Ovary (tissue), 9 donors: ENCODE results near the gene KIAA0825. TPM values are rescaled to one million over a fixed set of nuclear protein-coding genes. Genes with fewer than 3 reads are reported as not detected.

ENCODE experiments used
- DNase-seq, 5 donors: peaks; one replicate each; pipeline ENCODE4 v3.0.0-alpha.2; 2019 to 2020
- H3K27ac ChIP-seq, 2 donors: fragments of 200-600 bp; one replicate each; pipeline versions ENCODE4 v1.5.1 to v1.8.0; 2019 to 2022
- H3K27me3 ChIP-seq: fragments of 200-600 bp; one replicate; pipeline ENCODE4 v1.8.0; 2022
- H3K36me3 ChIP-seq: fragments of 200-600 bp; sonication (generic); one replicate; pipeline ENCODE4 v1.5.1; 2019
- H3K4me1 ChIP-seq: one replicate; pipeline ENCODE4 v1.8.1; 2013; ENCODE audit warnings: mild to moderate bottlenecking, moderate library complexity; ENCODE audit not compliant: insufficient read depth
- H3K4me3 ChIP-seq: fragments of 200-600 bp; sonication (generic); one replicate; pipeline ENCODE4 v1.5.1; 2017
- H3K9me3 ChIP-seq, 2 donors: fragments of 200-600 bp in 1 of 2; sonication (generic) in 1 of 2; one replicate each; pipeline versions ENCODE4 v1.5.1 to v1.8.1; 2013 to 2019; ENCODE audit warnings: mild to moderate bottlenecking in 1 of 2, moderate library complexity in 1 of 2
- CTCF ChIP-seq, 3 donors: fragments of 450-650 bp in 2 of 3; fragments of 200-600 bp in 1 of 3; IDR thresholded peaks; one replicate each; pipeline versions ENCODE4 v1.5.1 to v1.8.0; 2016 to 2022; ENCODE audit warnings: antibody characterized with exemption in 3 of 3, mild to moderate bottlenecking in 1 of 3
- EP300 ChIP-seq: sonication (generic); formaldehyde crosslinking; IDR thresholded peaks from one replicate; pipeline ENCODE4 v1.6.1; 2017; ENCODE audit warnings: antibody characterized with exemption
- POLR2A ChIP-seq: fragments of 450-650 bp; IDR thresholded peaks from one replicate; pipeline ENCODE4 v1.6.1; 2017; ENCODE audit warnings: antibody characterized with exemption, mild to moderate bottlenecking, moderate library complexity
- WGBS, 3 donors: extraction: QIAGEN DNeasy Blood & Tissue Kit in 1 of 3; methylation state at CpG; one replicate each; pipeline versions ENCODE4 v1.1.5 to v1.1.7; 2013 to 2017; 5-methylcytosine and 5-hydroxymethylcytosine counted together
- intact Hi-C, 4 donors: fragments of 100-400 bp; cut with DNase I; formaldehyde crosslinking; loops; one replicate each; pipeline versions ENCODE4 v1.11.0 to v1.15.1; 2022 to 2023
- polyA plus RNA-seq, 2 donors: library from polyadenylated mRNA; stranded (reverse); fragments of 200-250 nt in 1 of 2; fragments of 350-450 nt in 1 of 2; fragmentation: Illumina TruSeq in 1 of 2; extraction: RNeasy Lipid Tissue Mini Kit (QIAGEN cat#74804) in 1 of 2; gene quantifications; one replicate each; pipeline ENCODE4 v1.2.3, GENCODE V29; 2013 to 2014
- total RNA-seq, 7 donors: library from RNA; depleted of rRNA in 2 of 7; stranded (reverse); fragments of >200 nt in 2 of 7; fragmentation: NEBNext Ultra II Directional in 3 of 7; extraction: Animal tissue kit (Norgen Biotek cat#: 25700) in 3 of 7; gene quantifications; one replicate each; pipeline versions ENCODE4 v1.1.0 to v1.2.4, GENCODE V29; 2016 to 2023
- donor health status: DM: no; HTN: no; CAD: no; lungs with moderate emphysema.
- donor health status: DM: no; HTN: no; CAD: no.
- donor health status: Bipolar disorder and iron deficiency.
- donor health status: DM: yes; HTN: yes; CAD: no.
- donor health status: DM: no; HTN: no; CAD: no.
- donor health status: DM: yes; HTN: yes; CAD: no.

The KIAA0825 gene
- total and polyA plus RNA-seq, 9 donors, result 0.70 to 12.4 (median 3.9) TPM

DNA sequence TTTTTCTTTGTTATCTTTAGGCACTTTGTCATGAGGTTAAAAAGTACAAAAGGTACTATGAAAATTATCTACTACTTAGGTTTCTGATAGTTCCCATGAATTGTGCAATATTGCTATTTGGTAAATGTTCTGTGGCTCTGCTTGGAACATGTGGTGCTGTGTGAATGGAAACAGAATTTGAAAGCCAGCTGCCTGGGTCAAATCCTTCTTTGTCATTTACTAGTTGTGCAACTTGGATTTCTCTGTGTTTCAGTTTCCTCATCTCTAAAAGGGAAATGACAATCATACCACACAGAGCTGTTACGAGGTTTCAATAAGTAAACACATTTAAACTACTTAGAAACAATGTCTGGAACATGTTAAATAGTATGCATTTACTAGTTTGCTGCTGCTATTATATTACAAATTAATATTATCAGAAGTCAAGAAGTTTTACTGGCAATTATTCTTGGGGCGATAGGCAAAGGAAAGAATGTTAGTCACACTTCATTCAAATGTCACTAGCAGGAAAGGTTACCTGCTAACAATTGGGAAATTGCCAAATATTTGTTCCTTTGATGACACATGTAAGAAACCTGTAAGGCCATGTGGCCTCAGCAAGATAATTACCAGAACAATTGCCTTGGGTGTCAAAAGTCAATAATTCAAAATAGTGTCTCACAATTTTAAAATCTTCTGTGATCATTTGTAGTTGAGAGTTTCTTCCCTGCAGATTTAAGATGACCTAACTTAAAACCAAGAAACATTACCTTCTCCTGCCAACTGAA, 184.8 kb downstream of the KIAA0825 start:
- intact Hi-C loops, result loop anchor here in 1 of 4 donors (5.0 kb wide), 1 partner anchor 464 kb away; no protein-coding TSS in a partner anchor
- DNase-seq, result no peak
- no peaks in the 10 kb centered on the region for H3K4me1 ChIP-seq
- no peak for TF ChIP-seq EP300
- no peak for TF ChIP-seq CTCF (IDR thresholded peaks at IDR 0.05)
- no peak for TF ChIP-seq POLR2A
- no peaks in the 10 kb centered on the region for H3K27me3 ChIP-seq
- WGBS, 3 donors, result 73 to 83% (median 76%) methylated on average over 2 of the region's 2 CpGs
- no peak overlapping the region for H3K27ac ChIP-seq
- no peak overlapping the region for H3K4me3 ChIP-seq
- no peaks in the 10 kb centered on the region for H3K9me3 ChIP-seq
- H3K36me3 ChIP-seq, result no peaks in the 10 kb centered on the region

GRCh38 chr5:94432499-94432898, 185.9 kb downstream of the KIAA0825 start:
- Histone ChIP-seq H3K36me3 (no peaks in the 10 kb centered on the region), H3K27me3 (no peaks in the 10 kb centered on the region), H3K4me3 (no peak overlapping the region), H3K27ac (no peak overlapping the region), H3K9me3 (no peaks in the 10 kb centered on the region), H3K4me1 (no peaks in the 10 kb centered on the region)
- no peak for TF ChIP-seq POLR2A
- no peak for TF ChIP-seq EP300
- TF ChIP-seq CTCF (IDR thresholded peaks at IDR 0.05), result no peak
- DNase-seq, result no peak
- intact Hi-C loops, result loop anchor here in 1 of 4 donors (5.0 kb wide), 1 partner anchor 465 kb away; no protein-coding TSS in a partner anchor

GRCh38 chr5:94431696-94432095, 186.7 kb downstream of the KIAA0825 start:
- Histone ChIP-seq H3K27me3 (no peaks in the 10 kb centered on the region), H3K4me1 (no peaks in the 10 kb centered on the region), H3K27ac (no peak overlapping the region), H3K9me3 (no peaks in the 10 kb centered on the region), H3K4me3 (no peak overlapping the region), H3K36me3 (no peaks in the 10 kb centered on the region)
- TF ChIP-seq EP300, result no peak
- no peak for TF ChIP-seq POLR2A
- no peak for TF ChIP-seq CTCF (IDR thresholded peaks at IDR 0.05)
- no peak for DNase-seq
- intact Hi-C loops, result loop anchor here in 1 of 4 donors (5.0 kb wide), 1 partner anchor 466 kb away; no protein-coding TSS in a partner anchor

DNA sequence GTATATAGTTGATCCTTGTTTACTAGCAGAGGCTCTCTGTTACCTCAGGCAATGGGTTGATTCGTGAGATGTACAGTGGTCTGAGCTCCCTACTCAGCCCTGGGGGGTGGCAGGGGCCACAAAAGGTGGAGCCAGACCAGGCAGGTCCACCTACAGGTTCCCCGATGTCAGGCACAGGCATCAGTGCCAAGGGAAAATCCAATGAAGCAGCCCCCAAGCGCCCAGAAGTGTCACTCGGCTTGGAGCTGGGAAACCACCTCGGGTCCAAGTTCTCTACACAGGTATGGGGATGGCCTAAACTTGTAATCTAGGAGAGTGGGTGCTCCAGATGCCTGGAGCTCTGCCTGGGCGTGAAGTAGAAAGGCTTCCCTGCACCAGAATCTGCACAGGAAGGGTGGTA, 188.8 kb downstream of the KIAA0825 start:
- intact Hi-C loops, result no loop called here
- 86 to 96% (median 90%) methylated on average over 4 to 6 of the region's 6 CpGs for WGBS, 3 donors

More for the DNA sequence above, 188.8 kb downstream of the KIAA0825 start:
- Histone ChIP-seq H3K9me3 (no peaks in the 10 kb centered on the region), H3K27me3 (no peaks in the 10 kb centered on the region), H3K4me3 (no peak overlapping the region), H3K27ac (no peak overlapping the region), H3K4me1 (no peaks in the 10 kb centered on the region), H3K36me3 (no peaks in the 10 kb centered on the region)
- DNase-seq, result no peak
- TF ChIP-seq POLR2A (no peak), CTCF (IDR thresholded peaks at IDR 0.05) (no peak), EP300 (no peak)
